Prostate gland (tissue), 2 donors: ENCODE measurements around the gene LDLR.

Source experiments
- POLR2A ChIP-seq: fragments of 450-650 bp; IDR thresholded peaks from one replicate; pipeline ENCODE4 v1.6.1; 2016; ENCODE audit warnings: antibody characterized with exemption, mild to moderate bottlenecking
- POLR2AphosphoS5 ChIP-seq: sonication (generic); formaldehyde crosslinking; IDR thresholded peaks from one replicate; pipeline ENCODE4 v1.6.1; 2017; ENCODE audit warnings: antibody characterized with exemption
- TF ChIP-seq, protein P1 (sequence below), 4 experiments: fragments of 200-600 bp in 2 of 4; fragments of 450-650 bp in 2 of 4; sonication (generic) in 2 of 4; IDR thresholded peaks; 1 replicate in 3 of 4; 2 replicates in 1 of 4; pipeline ENCODE4 v1.5.1; 2016 to 2019; ENCODE audit warnings: antibody characterized with exemption in 4 of 4, mild to moderate bottlenecking in 2 of 4, moderate library complexity in 2 of 4

DNA sequence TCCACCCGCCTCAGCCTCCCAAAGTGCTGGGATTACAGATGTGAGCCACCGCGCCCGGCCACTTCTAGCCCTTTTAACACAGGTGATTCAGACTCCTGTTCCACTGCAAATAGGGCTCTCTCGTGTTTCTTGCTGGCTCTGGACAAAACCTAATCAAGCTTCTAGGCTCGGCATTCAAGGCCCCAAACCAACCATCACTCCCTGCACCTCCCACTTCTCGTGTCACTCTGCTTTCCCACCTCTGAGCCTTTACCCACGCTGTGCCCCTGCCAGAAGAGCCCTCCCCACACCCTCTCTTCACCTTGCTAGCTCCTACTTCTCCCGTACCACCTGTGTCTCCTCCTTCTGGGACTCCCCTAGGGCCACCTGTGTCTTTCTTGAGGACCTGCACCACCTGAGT lies 88.3 kb downstream of the LDLR start:
- TF ChIP-seq POLR2AphosphoS5, result no peak
- TF ChIP-seq, protein P1, sequence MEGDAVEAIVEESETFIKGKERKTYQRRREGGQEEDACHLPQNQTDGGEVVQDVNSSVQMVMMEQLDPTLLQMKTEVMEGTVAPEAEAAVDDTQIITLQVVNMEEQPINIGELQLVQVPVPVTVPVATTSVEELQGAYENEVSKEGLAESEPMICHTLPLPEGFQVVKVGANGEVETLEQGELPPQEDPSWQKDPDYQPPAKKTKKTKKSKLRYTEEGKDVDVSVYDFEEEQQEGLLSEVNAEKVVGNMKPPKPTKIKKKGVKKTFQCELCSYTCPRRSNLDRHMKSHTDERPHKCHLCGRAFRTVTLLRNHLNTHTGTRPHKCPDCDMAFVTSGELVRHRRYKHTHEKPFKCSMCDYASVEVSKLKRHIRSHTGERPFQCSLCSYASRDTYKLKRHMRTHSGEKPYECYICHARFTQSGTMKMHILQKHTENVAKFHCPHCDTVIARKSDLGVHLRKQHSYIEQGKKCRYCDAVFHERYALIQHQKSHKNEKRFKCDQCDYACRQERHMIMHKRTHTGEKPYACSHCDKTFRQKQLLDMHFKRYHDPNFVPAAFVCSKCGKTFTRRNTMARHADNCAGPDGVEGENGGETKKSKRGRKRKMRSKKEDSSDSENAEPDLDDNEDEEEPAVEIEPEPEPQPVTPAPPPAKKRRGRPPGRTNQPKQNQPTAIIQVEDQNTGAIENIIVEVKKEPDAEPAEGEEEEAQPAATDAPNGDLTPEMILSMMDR (IDR thresholded peaks at IDR 0.05), result no peak
- TF ChIP-seq POLR2A, result no peak
